HepG2 (cell line): Measurements from ENCODE around the gene MBD4. TPM values are rescaled to one million over a fixed set of nuclear protein-coding genes. Genes with fewer than 3 reads are reported as not detected.

Experiments
- CTCF ChIP-seq: sonication (generic); formaldehyde crosslinking; IDR thresholded peaks from 2 replicates; pipeline ENCODE4 v1.5.0; 2020; ENCODE audit warnings: mild to moderate bottlenecking, missing genetic modification reagents, moderate library complexity
- ELF3 ChIP-seq: IDR thresholded peaks from 2 replicates; pipeline ENCODE4 v1.6.1; 2016; ENCODE audit warnings: missing genetic modification reagents, missing compliant biosample characterization
- GLI4 ChIP-seq: sonication (generic); formaldehyde crosslinking; IDR thresholded peaks from 2 replicates; pipeline ENCODE4 v1.5.1; 2020; ENCODE audit warnings: missing genetic modification reagents, mild to moderate bottlenecking, moderate library complexity, borderline replicate concordance
- HNF4G ChIP-seq, 2 experiments: sonication (generic) in 1 of 2; formaldehyde crosslinking in 1 of 2; IDR thresholded peaks; 2 replicates each; pipeline versions ENCODE4 v1.4.0 to v1.6.1; 2011 to 2020; ENCODE audit warnings: borderline replicate concordance in 2 of 2, low read depth in 2 of 2, mild to moderate bottlenecking in 2 of 2, low read length in 1 of 2, missing genetic modification reagents in 1 of 2, moderate library complexity in 1 of 2
- MYPOP ChIP-seq: sonication (generic); formaldehyde crosslinking; IDR thresholded peaks from 2 replicates; pipeline ENCODE4 v1.8.1; 2023; ENCODE audit warnings: mild to moderate bottlenecking, moderate library complexity, missing genetic modification reagents
- NCOA5 ChIP-seq: sonication (generic); formaldehyde crosslinking; IDR thresholded peaks from 2 replicates; pipeline ENCODE4 v1.4.0; 2020; ENCODE audit warnings: missing genetic modification reagents
- PITX1 ChIP-seq: sonication (generic); formaldehyde crosslinking; IDR thresholded peaks from 2 replicates; pipeline ENCODE4 v1.5.1; 2020; ENCODE audit warnings: mild to moderate bottlenecking, missing genetic modification reagents
- STAG1 ChIP-seq: sonication (generic); formaldehyde crosslinking; IDR thresholded peaks from 2 replicates; pipeline ENCODE4 v1.4.0; 2020; ENCODE audit warnings: missing genetic modification reagents
- ZFX ChIP-seq: sonication (generic); formaldehyde crosslinking; IDR thresholded peaks from 2 replicates; pipeline ENCODE4 v1.4.0; 2020; ENCODE audit warnings: mild to moderate bottlenecking, low read depth, missing genetic modification reagents, moderate library complexity
- ZNF614 ChIP-seq: IDR thresholded peaks from 2 replicates; pipeline ENCODE4 v1.6.1; 2018; ENCODE audit warnings: missing biosample characterization, missing genetic modification reagents, inconsistent platforms, borderline replicate concordance
- ZNF691 ChIP-seq: sonication (generic); formaldehyde crosslinking; IDR thresholded peaks from 2 replicates; pipeline ENCODE4 v1.4.0; 2020; ENCODE audit warnings: missing genetic modification reagents, low read depth, mild to moderate bottlenecking, borderline replicate concordance
- ZNF704 ChIP-seq: sonication (generic); formaldehyde crosslinking; IDR thresholded peaks from 2 replicates; pipeline ENCODE4 v1.8.1; 2023; ENCODE audit warnings: mild to moderate bottlenecking, inconsistent platforms, moderate library complexity, missing genetic modification reagents, borderline replicate concordance
- ZNF775 ChIP-seq: sonication (generic); formaldehyde crosslinking; IDR thresholded peaks from 2 replicates; pipeline ENCODE4 v1.4.0; 2020; ENCODE audit warnings: missing genetic modification reagents, mild to moderate bottlenecking, moderate library complexity, borderline replicate concordance
- polyA plus RNA-seq, 8 experiments: library from polyadenylated mRNA; depleted of rRNA in 3 of 8; stranded (reverse) in 7 of 8; unstranded in 1 of 8; fragments of >200 nt; fragmentation: Illumina TruSeq in 4 of 8; extraction: Trizol in 4 of 8; gene quantifications; 2 replicates each; pipeline versions ENCODE4 v1.2.1 to v1.2.3, GENCODE V29; 2011 to 2016; ENCODE audit warnings: low read depth in 4 of 8, missing spikeins in 1 of 8, mixed read lengths in 1 of 8; ENCODE audit not compliant: insufficient read depth in 1 of 8
- total RNA-seq, 5 experiments: library from RNA; depleted of rRNA; stranded (reverse); fragments of >200 nt; fragmentation: Illumina TruSeq; extraction: Trizol; gene quantifications; 2 replicates each; pipeline ENCODE4 v1.2.3, GENCODE V29; 2016; ENCODE audit warnings: low read depth in 1 of 5
- TF ChIP-seq, protein P1 (sequence below): sonication (generic); formaldehyde crosslinking; IDR thresholded peaks from 2 replicates; pipeline ENCODE4 v1.5.1; 2020; ENCODE audit warnings: mild to moderate bottlenecking, missing genetic modification reagents, borderline replicate concordance
- TF ChIP-seq, protein P2 (sequence below): sonication (generic); formaldehyde crosslinking; IDR thresholded peaks from 2 replicates; pipeline ENCODE4 v1.5.1; 2020; ENCODE audit warnings: mild to moderate bottlenecking, missing genetic modification reagents, borderline replicate concordance

The MBD4 gene
- total and polyA plus RNA-seq, 2 of the 13 experiments (the other 11 are each of a cell fraction or from before 2014, with no cell fraction given), result 14.9 to 25.3 TPM

- TF ChIP-seq, protein P1, sequence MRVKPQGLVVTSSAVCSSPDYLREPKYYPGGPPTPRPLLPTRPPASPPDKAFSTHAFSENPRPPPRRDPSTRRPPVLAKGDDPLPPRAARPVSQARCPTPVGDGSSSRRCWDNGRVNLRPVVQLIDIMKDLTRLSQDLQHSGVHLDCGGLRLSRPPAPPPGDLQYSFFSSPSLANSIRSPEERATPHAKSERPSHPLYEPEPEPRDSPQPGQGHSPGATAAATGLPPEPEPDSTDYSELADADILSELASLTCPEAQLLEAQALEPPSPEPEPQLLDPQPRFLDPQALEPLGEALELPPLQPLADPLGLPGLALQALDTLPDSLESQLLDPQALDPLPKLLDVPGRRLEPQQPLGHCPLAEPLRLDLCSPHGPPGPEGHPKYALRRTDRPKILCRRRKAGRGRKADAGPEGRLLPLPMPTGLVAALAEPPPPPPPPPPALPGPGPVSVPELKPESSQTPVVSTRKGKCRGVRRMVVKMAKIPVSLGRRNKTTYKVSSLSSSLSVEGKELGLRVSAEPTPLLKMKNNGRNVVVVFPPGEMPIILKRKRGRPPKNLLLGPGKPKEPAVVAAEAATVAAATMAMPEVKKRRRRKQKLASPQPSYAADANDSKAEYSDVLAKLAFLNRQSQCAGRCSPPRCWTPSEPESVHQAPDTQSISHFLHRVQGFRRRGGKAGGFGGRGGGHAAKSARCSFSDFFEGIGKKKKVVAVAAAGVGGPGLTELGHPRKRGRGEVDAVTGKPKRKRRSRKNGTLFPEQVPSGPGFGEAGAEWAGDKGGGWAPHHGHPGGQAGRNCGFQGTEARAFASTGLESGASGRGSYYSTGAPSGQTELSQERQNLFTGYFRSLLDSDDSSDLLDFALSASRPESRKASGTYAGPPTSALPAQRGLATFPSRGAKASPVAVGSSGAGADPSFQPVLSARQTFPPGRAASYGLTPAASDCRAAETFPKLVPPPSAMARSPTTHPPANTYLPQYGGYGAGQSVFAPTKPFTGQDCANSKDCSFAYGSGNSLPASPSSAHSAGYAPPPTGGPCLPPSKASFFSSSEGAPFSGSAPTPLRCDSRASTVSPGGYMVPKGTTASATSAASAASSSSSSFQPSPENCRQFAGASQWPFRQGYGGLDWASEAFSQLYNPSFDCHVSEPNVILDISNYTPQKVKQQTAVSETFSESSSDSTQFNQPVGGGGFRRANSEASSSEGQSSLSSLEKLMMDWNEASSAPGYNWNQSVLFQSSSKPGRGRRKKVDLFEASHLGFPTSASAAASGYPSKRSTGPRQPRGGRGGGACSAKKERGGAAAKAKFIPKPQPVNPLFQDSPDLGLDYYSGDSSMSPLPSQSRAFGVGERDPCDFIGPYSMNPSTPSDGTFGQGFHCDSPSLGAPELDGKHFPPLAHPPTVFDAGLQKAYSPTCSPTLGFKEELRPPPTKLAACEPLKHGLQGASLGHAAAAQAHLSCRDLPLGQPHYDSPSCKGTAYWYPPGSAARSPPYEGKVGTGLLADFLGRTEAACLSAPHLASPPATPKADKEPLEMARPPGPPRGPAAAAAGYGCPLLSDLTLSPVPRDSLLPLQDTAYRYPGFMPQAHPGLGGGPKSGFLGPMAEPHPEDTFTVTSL (CRISPR knock-in tag), result no peak
- no peak for TF ChIP-seq ZNF775 (CRISPR knock-in tag)
- TF ChIP-seq GLI4 (CRISPR knock-in tag), result no peak
- no peak for TF ChIP-seq MYPOP (CRISPR knock-in tag)
- TF ChIP-seq CTCF (CRISPR knock-in tag), result peak; percentile 93
- TF ChIP-seq, protein P2, sequence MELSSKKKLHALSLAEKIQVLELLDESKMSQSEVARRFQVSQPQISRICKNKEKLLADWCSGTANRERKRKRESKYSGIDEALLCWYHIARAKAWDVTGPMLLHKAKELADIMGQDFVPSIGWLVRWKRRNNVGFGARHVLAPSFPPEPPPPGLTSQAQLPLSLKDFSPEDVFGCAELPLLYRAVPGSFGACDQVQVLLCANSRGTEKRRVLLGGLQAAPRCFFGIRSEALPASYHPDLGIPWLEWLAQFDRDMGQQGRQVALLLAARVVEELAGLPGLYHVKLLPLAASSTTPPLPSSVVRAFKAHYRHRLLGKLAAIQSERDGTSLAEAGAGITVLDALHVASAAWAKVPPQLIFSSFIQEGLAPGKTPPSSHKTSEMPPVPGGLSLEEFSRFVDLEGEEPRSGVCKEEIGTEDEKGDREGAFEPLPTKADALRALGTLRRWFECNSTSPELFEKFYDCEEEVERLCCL (CRISPR knock-in tag), result no peak
- no peak for TF ChIP-seq HNF4G (IDR thresholded peaks at IDR 0.05; ENCODE audit: borderline replicate concordance, low read depth, low read length)
- TF ChIP-seq HNF4G (CRISPR knock-in tag; IDR thresholded peaks at IDR 0.05; ENCODE audit: borderline replicate concordance, low read depth), result no peak
- no peak for TF ChIP-seq NCOA5 (CRISPR knock-in tag)
- TF ChIP-seq ZNF704, result no peak
- TF ChIP-seq ELF3 (CRISPR knock-in tag), result 0 out of 2 replicates have a peak, but pooled peaks have one; percentile 22
- TF ChIP-seq STAG1 (CRISPR knock-in tag), result peak; percentile 92
- 0 out of 2 replicates have a peak, but pooled peaks have one; percentile 52 for TF ChIP-seq ZNF691
- peak; percentile 37; the same call in 1 of the 2 replicates for TF ChIP-seq ZFX (CRISPR knock-in tag)
- TF ChIP-seq PITX1, result 0 out of 2 replicates have a peak, but pooled peaks have one; percentile 13
- TF ChIP-seq ZNF614, result 0 out of 2 replicates have a peak, but pooled peaks have one; percentile 13
Observed at GRCh38 chr3:129383292-129383860, 56.4 kb downstream of the MBD4 start (continued).
